Measurements from ENCODE around the gene BCL7C. TPM values are rescaled to one million over a fixed set of nuclear protein-coding genes. Genes with fewer than 3 reads are reported as not detected.
"Not testable (repeated sequence)": the region's sequence is repeated elsewhere in the genome, so short reads cannot be mapped to it uniquely, and the experiment has no call there.

The BCL7C gene
- polyA plus RNA-seq, 1 donor: 25.6 TPM

- no peaks in the 10 kb centered on the region for H3K27me3 ChIP-seq (ENCODE audit: control insufficient read depth, insufficient read depth, low read length)
- H3K4me1 ChIP-seq (ENCODE audit: control insufficient read depth, insufficient read depth, low read length): peaks cover 33% of the 10 kb centered on the region
- H3K4me3 ChIP-seq (ENCODE audit: low read length): peak overlapping the region; percentile 65
- WGBS (ENCODE audit: insufficient coverage, low lambda C conversion rate): 80% methylated on average over 2 of the region's 32 CpGs
- peak overlapping the region; percentile 97 for H3K27ac ChIP-seq (ENCODE audit: low read length)
- DNase-seq: peak; percentile 42 to 74
- H3K36me3 ChIP-seq (ENCODE audit: control insufficient read depth, insufficient read depth, low read length): peaks cover 11% of the 10 kb centered on the region
- no peaks in the 10 kb centered on the region for H3K9me3 ChIP-seq (ENCODE audit: control insufficient read depth, low read depth, low read length)
Observed at GRCh38 chr16:30895627-30896260, 1.9 kb upstream of the BCL7C start.

- DNase-seq: peak in 1 of 2 donors; percentile 38
- no CpG with 5 or more reads among the region's 16 CpGs for WGBS (ENCODE audit: insufficient coverage, low lambda C conversion rate)
- Histone ChIP-seq H3K4me3 (ENCODE audit: low read length) (peak overlapping the region; percentile 52), H3K4me1 (ENCODE audit: control insufficient read depth, insufficient read depth, low read length) (peaks cover 33% of the 10 kb centered on the region), H3K36me3 (ENCODE audit: control insufficient read depth, insufficient read depth, low read length) (peaks cover 16% of the 10 kb centered on the region), H3K27me3 (ENCODE audit: control insufficient read depth, insufficient read depth, low read length) (no peaks in the 10 kb centered on the region), H3K27ac (ENCODE audit: low read length) (peak overlapping the region; percentile 88), H3K9me3 (ENCODE audit: control insufficient read depth, low read depth, low read length) (no peaks in the 10 kb centered on the region)
Observed at GRCh38 chr16:30894540-30895368, 877 bp upstream of the BCL7C start.

GRCh38 chr16:30893417-30893743 is 497 bp downstream of the BCL7C start:
- H3K27me3 ChIP-seq (ENCODE audit: control insufficient read depth, insufficient read depth, low read length): no peaks in the 10 kb centered on the region
- H3K36me3 ChIP-seq (ENCODE audit: control insufficient read depth, insufficient read depth, low read length): peaks cover 29% of the 10 kb centered on the region
- peaks cover 33% of the 10 kb centered on the region for H3K4me1 ChIP-seq (ENCODE audit: control insufficient read depth, insufficient read depth, low read length)
- DNase-seq: peak in 1 of 2 donors; percentile 26
- peak overlapping the region; percentile 91 for H3K4me3 ChIP-seq (ENCODE audit: low read length)
- peak overlapping the region; percentile 58 for H3K27ac ChIP-seq (ENCODE audit: low read length)
- no peaks in the 10 kb centered on the region for H3K9me3 ChIP-seq (ENCODE audit: control insufficient read depth, low read depth, low read length)
- WGBS (ENCODE audit: insufficient coverage, low lambda C conversion rate): no CpG with 5 or more reads among the region's 11 CpGs

- Histone ChIP-seq H3K4me1 (ENCODE audit: control insufficient read depth, insufficient read depth, low read length) (peaks cover 33% of the 10 kb centered on the region), H3K9me3 (ENCODE audit: control insufficient read depth, low read depth, low read length) (no peaks in the 10 kb centered on the region), H3K27ac (ENCODE audit: low read length) (peak overlapping the region; percentile 58), H3K4me3 (ENCODE audit: low read length) (peak overlapping the region; percentile 91), H3K36me3 (ENCODE audit: control insufficient read depth, insufficient read depth, low read length) (peaks cover 32% of the 10 kb centered on the region), H3K27me3 (ENCODE audit: control insufficient read depth, insufficient read depth, low read length) (no peaks in the 10 kb centered on the region)
- DNase-seq: no peak
- WGBS (ENCODE audit: insufficient coverage, low lambda C conversion rate): no CpG with 5 or more reads among the region's 20 CpGs
Observed at GRCh38 chr16:30892670-30893416, 1.0 kb downstream of the BCL7C start.

GRCh38 chr16:30891043-30891823 is 2.6 kb downstream of the BCL7C start:
- WGBS (ENCODE audit: insufficient coverage, low lambda C conversion rate): 100% methylated on average over 4 of the region's 15 CpGs
- not testable (repeated sequence) for H3K27me3 ChIP-seq (ENCODE audit: control insufficient read depth, insufficient read depth, low read length); H3K9me3 ChIP-seq (ENCODE audit: control insufficient read depth, low read depth, low read length); DNase-seq; H3K27ac ChIP-seq (ENCODE audit: low read length); H3K4me3 ChIP-seq (ENCODE audit: low read length)
- H3K4me1 ChIP-seq (ENCODE audit: control insufficient read depth, insufficient read depth, low read length): peaks cover 26% of the 10 kb centered on the region
- peaks cover 38% of the 10 kb centered on the region for H3K36me3 ChIP-seq (ENCODE audit: control insufficient read depth, insufficient read depth, low read length)

- H3K27ac ChIP-seq (ENCODE audit: low read length): no peak overlapping the region
- no peaks in the 10 kb centered on the region for H3K9me3 ChIP-seq (ENCODE audit: control insufficient read depth, low read depth, low read length)
- H3K4me1 ChIP-seq (ENCODE audit: control insufficient read depth, insufficient read depth, low read length): peaks cover 16% of the 10 kb centered on the region
- H3K27me3 ChIP-seq (ENCODE audit: control insufficient read depth, insufficient read depth, low read length): no peaks in the 10 kb centered on the region
- H3K36me3 ChIP-seq (ENCODE audit: control insufficient read depth, insufficient read depth, low read length): peaks cover 52% of the 10 kb centered on the region
- WGBS (ENCODE audit: insufficient coverage, low lambda C conversion rate): no CpG with 5 or more reads among the region's 5 CpGs
- no peak for DNase-seq
- H3K4me3 ChIP-seq (ENCODE audit: low read length): no peak overlapping the region
Observed at GRCh38 chr16:30889721-30890120, 4.2 kb downstream of the BCL7C start.

GRCh38 chr16:30888856-30889499 is 4.9 kb downstream of the BCL7C start:
- H3K4me1 ChIP-seq (ENCODE audit: control insufficient read depth, insufficient read depth, low read length): peaks cover 10% of the 10 kb centered on the region
- peaks cover 58% of the 10 kb centered on the region for H3K36me3 ChIP-seq (ENCODE audit: control insufficient read depth, insufficient read depth, low read length)
- no peak overlapping the region for H3K4me3 ChIP-seq (ENCODE audit: low read length)
- no CpG with 5 or more reads among the region's 8 CpGs for WGBS (ENCODE audit: insufficient coverage, low lambda C conversion rate)
- H3K9me3 ChIP-seq (ENCODE audit: control insufficient read depth, low read depth, low read length): no peaks in the 10 kb centered on the region
- no peak overlapping the region for H3K27ac ChIP-seq (ENCODE audit: low read length)
- no peaks in the 10 kb centered on the region for H3K27me3 ChIP-seq (ENCODE audit: control insufficient read depth, insufficient read depth, low read length)
- DNase-seq: no peak

- WGBS (ENCODE audit: insufficient coverage, low lambda C conversion rate): no CpG with 5 or more reads among the region's 9 CpGs
- DNase-seq: no peak
- Histone ChIP-seq H3K9me3 (ENCODE audit: control insufficient read depth, low read depth, low read length) (no peaks in the 10 kb centered on the region), H3K27me3 (ENCODE audit: control insufficient read depth, insufficient read depth, low read length) (no peaks in the 10 kb centered on the region), H3K27ac (ENCODE audit: low read length) (no peak overlapping the region), H3K4me1 (ENCODE audit: control insufficient read depth, insufficient read depth, low read length) (peaks cover 4% of the 10 kb centered on the region), H3K4me3 (ENCODE audit: low read length) (no peak overlapping the region), H3K36me3 (ENCODE audit: control insufficient read depth, insufficient read depth, low read length) (peaks cover 61% of the 10 kb centered on the region)
Observed at GRCh38 chr16:30887927-30888326, 6.0 kb downstream of the BCL7C start.

GRCh38 chr16:30886145-30886544 is 7.7 kb downstream of the BCL7C start:
- peaks cover 57% of the 10 kb centered on the region for H3K36me3 ChIP-seq (ENCODE audit: control insufficient read depth, insufficient read depth, low read length)

More at GRCh38 chr16:30886145-30886544, 7.7 kb downstream of the BCL7C start:
- no peak overlapping the region for H3K27ac ChIP-seq (ENCODE audit: low read length)
- H3K4me3 ChIP-seq (ENCODE audit: low read length): no peak overlapping the region
- no CpG with 5 or more reads among the region's 1 CpG for WGBS (ENCODE audit: insufficient coverage, low lambda C conversion rate)
- no peak for DNase-seq
- H3K27me3 ChIP-seq (ENCODE audit: control insufficient read depth, insufficient read depth, low read length): no peaks in the 10 kb centered on the region
- H3K4me1 ChIP-seq (ENCODE audit: control insufficient read depth, insufficient read depth, low read length): peaks cover 14% of the 10 kb centered on the region
- no peaks in the 10 kb centered on the region for H3K9me3 ChIP-seq (ENCODE audit: control insufficient read depth, low read depth, low read length)
